ENCODE measurements around the gene SMAD3. TPM values are rescaled to one million over a fixed set of nuclear protein-coding genes. Genes with fewer than 3 reads are reported as not detected.

Gene SMAD3
- total RNA-seq, 4 donors from 2014 or later: 25.9 to 69.4 (median 35.2) TPM

- no peak overlapping the region for H3K4me3 ChIP-seq (ENCODE audit: low read depth, poor library complexity, severe bottlenecking)
- intact Hi-C loops (cut with DNase I; ENCODE audit: low total_unique reads): no loop called here
- peak in 1 of 2 donors; percentile 78 for DNase-seq (ENCODE audit: low spot score in 2 of 2)
- TF ChIP-seq CTCF (IDR thresholded peaks at IDR 0.05) (no peak), POLR2A (IDR thresholded peaks at IDR 0.05) (no peak)
- WGBS, 2 donors: 87 to 91% methylated on average over 2 of the region's 2 CpGs
These were observed 124.9 kb downstream of the SMAD3 start for GRCh38 chr15:67190326-67190725.

- intact Hi-C loops (cut with DNase I; ENCODE audit: low total_unique reads): no loop called here
- TF ChIP-seq CTCF (IDR thresholded peaks at IDR 0.05) (no peak), POLR2A (IDR thresholded peaks at IDR 0.05) (no peak)
- 82 to 87% methylated on average over 11 of the region's 11 CpGs for WGBS, 2 donors
- H3K4me3 ChIP-seq (ENCODE audit: low read depth, poor library complexity, severe bottlenecking): no peak overlapping the region
- no peak for DNase-seq (ENCODE audit: low spot score in 2 of 2)
These were observed 125.4 kb downstream of the SMAD3 start for GRCh38 chr15:67190813-67191212.

DNA sequence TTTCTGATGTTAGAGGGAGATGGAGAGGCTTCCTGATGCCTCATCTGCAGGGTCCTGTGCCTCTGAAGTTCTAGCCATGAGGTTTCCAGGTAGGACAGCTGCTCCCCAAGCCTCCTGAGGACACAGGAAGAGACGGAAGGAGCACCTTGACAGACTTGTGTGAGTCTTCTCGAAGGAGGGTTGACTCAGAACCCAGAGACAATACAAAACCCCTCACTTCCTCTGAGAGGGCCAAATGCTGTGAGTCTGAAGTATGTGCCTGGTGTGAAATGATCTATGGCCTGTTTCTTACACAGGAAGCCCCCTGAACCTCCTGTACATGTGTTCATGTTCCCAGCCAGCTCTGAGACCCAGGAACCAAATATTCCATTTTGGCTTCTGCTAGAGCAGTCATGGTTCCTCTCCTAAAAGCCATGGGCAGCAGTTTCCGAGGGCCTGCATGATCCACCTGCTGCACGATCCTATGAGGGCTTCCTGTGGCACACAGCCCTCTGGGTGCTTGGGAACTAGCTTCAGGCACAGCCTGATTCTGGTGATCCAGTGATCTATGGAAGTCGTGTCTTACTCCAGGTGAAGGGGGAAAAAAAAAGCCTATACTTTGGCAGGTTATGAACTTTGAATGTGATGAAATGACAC lies 126.9 kb downstream of the SMAD3 start:
- H3K4me3 ChIP-seq (ENCODE audit: low read depth, poor library complexity, severe bottlenecking): no peak overlapping the region
- TF ChIP-seq CTCF (IDR thresholded peaks at IDR 0.05) (no peak), POLR2A (IDR thresholded peaks at IDR 0.05) (no peak)
- intact Hi-C loops (cut with DNase I; ENCODE audit: low total_unique reads): no loop called here
- DNase-seq (ENCODE audit: low spot score in 2 of 2): no peak
- 82 to 93% methylated on average over 5 of the region's 5 CpGs for WGBS, 2 donors

DNA sequence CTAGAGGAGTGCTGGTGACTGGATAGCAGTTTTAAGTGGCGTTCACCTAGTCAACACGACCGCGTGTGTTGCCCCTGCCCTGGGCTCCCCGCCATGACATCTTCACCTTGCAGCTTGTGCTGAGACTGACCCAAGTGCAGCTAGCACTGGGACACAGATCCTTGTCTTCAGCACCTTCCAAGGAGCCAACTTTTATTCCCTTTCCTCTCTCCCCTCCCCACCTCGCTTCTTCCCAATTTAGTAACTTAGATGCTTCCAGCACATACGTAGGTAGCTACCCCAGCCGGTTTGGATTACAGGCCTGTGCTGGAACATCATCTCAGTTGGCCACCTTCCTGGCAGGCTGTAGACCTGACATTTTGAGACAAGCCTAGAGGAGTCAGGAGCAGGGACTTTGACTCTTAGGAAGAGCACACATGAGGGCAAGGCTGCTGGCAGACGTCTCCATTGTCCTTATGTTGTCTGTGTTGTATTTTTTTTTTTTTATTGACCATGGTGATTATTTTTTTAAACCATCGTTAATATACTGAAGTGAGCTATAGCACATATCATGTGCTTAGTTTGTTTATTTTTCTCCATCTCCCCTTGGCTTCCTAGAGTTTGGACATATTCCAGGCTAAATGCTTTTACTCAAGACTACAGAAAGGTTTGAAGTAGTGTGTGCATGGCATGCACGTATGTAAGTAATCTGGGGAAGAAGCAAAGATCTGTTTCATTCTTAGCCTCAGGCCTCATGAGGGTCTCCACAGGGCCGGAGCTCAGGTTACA lies 128.0 kb downstream of the SMAD3 start:
- no peak for DNase-seq (ENCODE audit: low spot score in 2 of 2)
- intact Hi-C loops (cut with DNase I; ENCODE audit: low total_unique reads): no loop called here
- no peak overlapping the region for H3K4me3 ChIP-seq (ENCODE audit: low read depth, poor library complexity, severe bottlenecking)
- no peak for TF ChIP-seq POLR2A (IDR thresholded peaks at IDR 0.05)
- no peak for TF ChIP-seq CTCF (IDR thresholded peaks at IDR 0.05)
- 62 to 63% methylated on average over 12 of the region's 12 CpGs for WGBS, 2 donors

- 65% methylated on average over 9 of the region's 9 CpGs for WGBS, 2 donors
- TF ChIP-seq POLR2A (IDR thresholded peaks at IDR 0.05) (no peak), CTCF (IDR thresholded peaks at IDR 0.05) (no peak)
- DNase-seq (ENCODE audit: low spot score in 2 of 2): no peak
- intact Hi-C loops (cut with DNase I; ENCODE audit: low total_unique reads): no loop called here
- no peak overlapping the region for H3K4me3 ChIP-seq (ENCODE audit: low read depth, poor library complexity, severe bottlenecking)
These were observed 129.0 kb downstream of the SMAD3 start for GRCh38 chr15:67194171-67195114.
